ENCODE data around the gene OLFM4. TPM values are rescaled to one million over a fixed set of nuclear protein-coding genes. Genes with fewer than 3 reads are reported as not detected.

Gene OLFM4
- total RNA-seq, 4 donors from 2014 or later, result 0.18 to 1.7 TPM; not detected in 2

DNA sequence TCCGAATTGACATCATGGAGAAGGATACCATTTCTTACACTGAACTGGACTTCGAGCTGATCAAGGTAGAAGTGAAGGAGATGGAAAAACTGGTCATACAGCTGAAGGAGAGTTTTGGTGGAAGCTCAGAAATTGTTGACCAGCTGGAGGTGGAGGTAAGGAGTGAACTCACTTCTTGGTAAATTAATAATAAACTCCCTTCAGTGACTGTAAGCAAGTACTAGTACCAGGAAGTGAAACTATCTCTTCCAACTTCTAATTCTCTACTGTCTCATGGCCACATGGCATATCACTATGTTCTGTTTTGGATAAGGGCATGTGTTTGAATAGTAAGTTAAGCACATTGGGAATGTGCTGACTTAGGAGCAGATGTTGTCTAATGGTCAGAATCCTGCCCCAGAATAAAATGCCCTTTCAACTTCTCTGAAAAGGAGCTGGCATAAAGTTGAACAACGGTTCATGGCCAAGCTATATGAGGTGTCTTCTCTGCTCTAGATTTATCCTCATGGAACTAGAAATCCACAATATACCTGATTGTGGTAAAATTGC is 13.4 kb downstream of the OLFM4 start:
- H3K4me1 ChIP-seq, result peaks cover 0 to 20% (median 0%) of the 10 kb centered on the region in 3 donors
- intact Hi-C loops (cut with DNase I), result no loop called here
- DNase-seq, result no peak
- H3K27me3 ChIP-seq, result no peaks in the 10 kb centered on the region
- no peaks in the 10 kb centered on the region for H3K36me3 ChIP-seq
- H3K9me3 ChIP-seq, result no peaks in the 10 kb centered on the region
- WGBS, 2 donors, result 68 to 72% methylated on average over 3 of the region's 3 CpGs
- no peak for TF ChIP-seq POLR2A (IDR thresholded peaks at IDR 0.05)
- TF ChIP-seq, protein P1, sequence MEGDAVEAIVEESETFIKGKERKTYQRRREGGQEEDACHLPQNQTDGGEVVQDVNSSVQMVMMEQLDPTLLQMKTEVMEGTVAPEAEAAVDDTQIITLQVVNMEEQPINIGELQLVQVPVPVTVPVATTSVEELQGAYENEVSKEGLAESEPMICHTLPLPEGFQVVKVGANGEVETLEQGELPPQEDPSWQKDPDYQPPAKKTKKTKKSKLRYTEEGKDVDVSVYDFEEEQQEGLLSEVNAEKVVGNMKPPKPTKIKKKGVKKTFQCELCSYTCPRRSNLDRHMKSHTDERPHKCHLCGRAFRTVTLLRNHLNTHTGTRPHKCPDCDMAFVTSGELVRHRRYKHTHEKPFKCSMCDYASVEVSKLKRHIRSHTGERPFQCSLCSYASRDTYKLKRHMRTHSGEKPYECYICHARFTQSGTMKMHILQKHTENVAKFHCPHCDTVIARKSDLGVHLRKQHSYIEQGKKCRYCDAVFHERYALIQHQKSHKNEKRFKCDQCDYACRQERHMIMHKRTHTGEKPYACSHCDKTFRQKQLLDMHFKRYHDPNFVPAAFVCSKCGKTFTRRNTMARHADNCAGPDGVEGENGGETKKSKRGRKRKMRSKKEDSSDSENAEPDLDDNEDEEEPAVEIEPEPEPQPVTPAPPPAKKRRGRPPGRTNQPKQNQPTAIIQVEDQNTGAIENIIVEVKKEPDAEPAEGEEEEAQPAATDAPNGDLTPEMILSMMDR (IDR thresholded peaks at IDR 0.05), result no peak
- no peak overlapping the region for H3K4me3 ChIP-seq
- no peak overlapping the region for H3K27ac ChIP-seq

DNA sequence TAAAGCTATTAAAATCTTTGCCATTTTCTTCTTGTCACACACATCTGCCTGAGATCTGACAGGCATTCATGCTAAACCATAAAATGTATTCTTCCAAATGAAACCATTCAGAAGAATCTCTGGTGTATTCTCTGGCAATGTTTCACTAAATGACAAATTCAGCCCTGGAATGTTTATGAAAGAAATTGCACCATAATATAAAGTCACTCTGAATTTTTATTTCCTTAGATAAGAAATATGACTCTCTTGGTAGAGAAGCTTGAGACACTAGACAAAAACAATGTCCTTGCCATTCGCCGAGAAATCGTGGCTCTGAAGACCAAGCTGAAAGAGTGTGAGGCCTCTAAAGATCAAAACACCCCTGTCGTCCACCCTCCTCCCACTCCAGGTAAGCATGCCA is 14.3 kb downstream of the OLFM4 start:
- Histone ChIP-seq H3K9me3 (no peaks in the 10 kb centered on the region), H3K36me3 (no peaks in the 10 kb centered on the region), H3K27me3 (no peaks in the 10 kb centered on the region), H3K27ac (no peak overlapping the region), H3K4me3 (no peak overlapping the region), H3K4me1 (peaks cover 0 to 20% (median 0%) of the 10 kb centered on the region in 3 donors)
- intact Hi-C loops (cut with DNase I), result no loop called here
- 67 to 71% methylated on average over 4 of the region's 4 CpGs for WGBS, 2 donors
- DNase-seq, result no peak
- no peak for TF ChIP-seq POLR2A (IDR thresholded peaks at IDR 0.05)
- TF ChIP-seq, protein P1 (IDR thresholded peaks at IDR 0.05), result no peak

DNA sequence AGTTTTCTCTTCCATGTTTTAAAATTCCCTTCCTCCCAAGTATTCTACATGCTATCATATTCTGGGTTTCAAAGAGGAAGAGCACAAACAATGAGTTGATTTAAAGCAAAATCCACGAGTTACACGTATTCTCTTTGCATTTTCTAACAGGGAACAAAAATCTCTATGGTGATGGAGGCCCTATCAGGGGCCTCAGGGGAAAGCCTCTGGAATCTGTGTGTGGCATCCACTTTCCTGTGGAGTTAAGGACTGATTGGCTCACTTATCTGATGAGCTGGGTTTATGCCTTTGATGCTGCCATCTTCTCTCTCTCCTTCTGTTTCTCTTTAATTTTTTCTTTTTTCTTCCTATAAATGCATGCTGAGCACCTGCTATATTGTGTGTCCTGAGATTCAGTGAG is 14.8 kb downstream of the OLFM4 start:
- WGBS, 2 donors, result 59 to 69% methylated on average over 2 of the region's 2 CpGs
- no peaks in the 10 kb centered on the region for H3K27me3 ChIP-seq
- intact Hi-C loops (cut with DNase I), result no loop called here
- no peak for DNase-seq
- no peak for TF ChIP-seq POLR2A (IDR thresholded peaks at IDR 0.05)
- TF ChIP-seq, protein P1 (IDR thresholded peaks at IDR 0.05), result no peak
- peaks cover 0 to 20% (median 0%) of the 10 kb centered on the region in 3 donors for H3K4me1 ChIP-seq
- H3K9me3 ChIP-seq, result no peaks in the 10 kb centered on the region
- H3K27ac ChIP-seq, result no peak overlapping the region
- H3K36me3 ChIP-seq, result no peaks in the 10 kb centered on the region
- no peak overlapping the region for H3K4me3 ChIP-seq

DNA sequence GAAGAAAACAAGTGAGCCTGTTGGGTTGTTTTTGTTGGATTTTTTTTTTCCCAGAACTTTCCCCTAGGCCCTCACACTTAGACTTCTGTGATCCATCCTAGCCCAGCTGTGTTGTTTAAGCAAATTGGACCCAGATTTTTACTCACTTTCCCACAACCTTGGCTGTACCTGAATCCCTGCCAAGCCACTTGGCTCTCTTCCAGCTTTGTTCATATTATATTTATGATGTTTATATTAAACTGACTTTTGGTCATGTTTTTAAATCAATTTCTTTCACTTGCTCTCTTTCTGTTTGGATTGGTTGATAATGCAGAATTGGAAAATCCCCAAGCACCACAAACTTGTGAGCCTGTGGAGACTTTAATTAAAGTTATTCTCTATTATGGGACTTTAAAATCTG is 16.6 kb downstream of the OLFM4 start:
- no peak for TF ChIP-seq POLR2A (IDR thresholded peaks at IDR 0.05)
- TF ChIP-seq, protein P1 (IDR thresholded peaks at IDR 0.05), result no peak
- no peaks in the 10 kb centered on the region for H3K36me3 ChIP-seq
- no peak overlapping the region for H3K27ac ChIP-seq
- H3K4me1 ChIP-seq, result peaks cover 0 to 20% (median 0%) of the 10 kb centered on the region in 3 donors
- H3K27me3 ChIP-seq, result no peaks in the 10 kb centered on the region
- intact Hi-C loops (cut with DNase I), result no loop called here
- H3K4me3 ChIP-seq, result no peak overlapping the region
- DNase-seq, result no peak
- H3K9me3 ChIP-seq, result no peaks in the 10 kb centered on the region

- no peak for DNase-seq
- Histone ChIP-seq H3K27ac (no peak overlapping the region), H3K27me3 (no peaks in the 10 kb centered on the region), H3K9me3 (no peaks in the 10 kb centered on the region), H3K4me3 (no peak overlapping the region), H3K36me3 (no peaks in the 10 kb centered on the region), H3K4me1 (peaks cover 0 to 16% (median 0%) of the 10 kb centered on the region in 3 donors)
- TF ChIP-seq, protein P1 (IDR thresholded peaks at IDR 0.05), result no peak
- no peak for TF ChIP-seq POLR2A (IDR thresholded peaks at IDR 0.05)
- 85 to 89% methylated on average over 4 of the region's 4 CpGs for WGBS, 2 donors
- intact Hi-C loops (cut with DNase I), result no loop called here
Measured at GRCh38 chr13:53048880-53049279, 20.3 kb downstream of the OLFM4 start.

Data from esophagus squamous epithelium (tissue), 5 donors.